Naive B cell (primary cell): ENCODE results near the gene ITIH2. TPM values are rescaled to one million over a fixed set of nuclear protein-coding genes. Genes with fewer than 3 reads are reported as not detected.
"Not testable (repeated sequence)": the region's sequence is repeated elsewhere in the genome, so short reads cannot be mapped to it uniquely, and the experiment has no call there.

ENCODE experiments used
- ATAC-seq, 2 donors: fragments of 150-1000 bp; cut with Tn5 transposase; 2 replicates each; pipeline ENCODE4 v1.10.0; 2021; ENCODE audit warnings: low read depth in 2 of 2, mild to moderate bottlenecking in 2 of 2, moderate library complexity in 2 of 2
- DNase-seq: peaks from one replicate; pipeline ENCODE4 v3.0.0; 2022
- H3K27ac Mint-ChIP-seq, 6 donors: one replicate each; pipeline ENCODE4 v1.8.0; 2020 to 2022; ENCODE audit warnings: mild to moderate bottlenecking in 6 of 6, mixed read lengths in 6 of 6, moderate library complexity in 5 of 6, inconsistent platforms in 2 of 6
- H3K27me3 Mint-ChIP-seq, 3 donors: one replicate each; pipeline ENCODE4 v1.8.0; 2021 to 2022; ENCODE audit warnings: mixed read lengths in 3 of 3, mild to moderate bottlenecking in 1 of 3
- H3K36me3 Mint-ChIP-seq, 2 donors: one replicate each; pipeline ENCODE4 v1.8.0; 2020 to 2022; ENCODE audit warnings: mixed read lengths in 2 of 2, inconsistent platforms in 1 of 2, mild to moderate bottlenecking in 1 of 2
- H3K4me1 Mint-ChIP-seq, 3 donors: one replicate each; pipeline ENCODE4 v1.8.0; 2020 to 2022; ENCODE audit warnings: mixed read lengths in 3 of 3, inconsistent platforms in 1 of 3, mild to moderate bottlenecking in 1 of 3, moderate library complexity in 1 of 3
- H3K4me3 Mint-ChIP-seq, 8 donors: one replicate each; pipeline ENCODE4 v1.8.0; 2020 to 2022; ENCODE audit warnings: mild to moderate bottlenecking in 8 of 8, mixed read lengths in 8 of 8, moderate library complexity in 8 of 8, inconsistent platforms in 2 of 8
- H3K9me3 Mint-ChIP-seq, 7 donors: one replicate each; pipeline ENCODE4 v1.8.0; 2020 to 2022; ENCODE audit warnings: mixed read lengths in 7 of 7, mild to moderate bottlenecking in 5 of 7, inconsistent platforms in 2 of 7, moderate library complexity in 1 of 7
- polyA plus RNA-seq, 6 donors: library from polyadenylated mRNA; unstranded; fragments of 300-500 nt; fragmentation: Illumina TruSeq; gene quantifications; one replicate each; pipeline ENCODE4 v1.2.3, GENCODE V29; 2021; ENCODE audit warnings: low read depth in 6 of 6

Gene ITIH2
- not detected for polyA plus RNA-seq

GRCh38 chr10:7703140-7703539, at the start of gene ITIH2:
ITIH2 (plus strand) TSS chr10:7703316; CDS start chr10:7703435, 119 bp downstream.
- Mint-ChIP-seq H3K27ac (no peak within 1 kb of the TSS), H3K4me3 (no peak within 1 kb of the TSS), H3K27me3 (peaks cover 46 to 69% (median 52%) of the 10 kb centered on the region in 3 donors), H3K9me3 (no peaks in the 10 kb centered on the region), H3K36me3 (no peaks in the 10 kb centered on the region), H3K4me1 (no peaks in the 10 kb centered on the region)
- ATAC-seq (no peak), DNase-seq (no peak)

GRCh38 chr10:7657079-7657478, 46.0 kb upstream of the ITIH2 start:
- ATAC-seq, H3K27ac Mint-ChIP-seq, H3K36me3 Mint-ChIP-seq, H3K9me3 Mint-ChIP-seq, H3K4me3 Mint-ChIP-seq, H3K4me1 Mint-ChIP-seq, DNase-seq: not testable (repeated sequence)
- H3K27me3 Mint-ChIP-seq: peaks cover 43 to 47% (median 43%) of the 10 kb centered on the region in 3 donors

- Mint-ChIP-seq H3K27ac (no peak overlapping the region), H3K9me3 (peaks cover 0 to 1% (median 0%) of the 10 kb centered on the region in 7 donors), H3K36me3 (no peaks in the 10 kb centered on the region), H3K4me3 (no peak overlapping the region), H3K4me1 (no peaks in the 10 kb centered on the region), H3K27me3 (peaks cover 43 to 50% (median 43%) of the 10 kb centered on the region in 3 donors)
- no peak for ATAC-seq
- no peak for DNase-seq
These were observed 45.6 kb upstream of the ITIH2 start for GRCh38 chr10:7657552-7657951.

GRCh38 chr10:7659560-7659959, 43.6 kb upstream of the ITIH2 start:
- no peaks in the 10 kb centered on the region for H3K4me1 Mint-ChIP-seq
- DNase-seq (no peak), ATAC-seq (no peak)
- H3K27ac Mint-ChIP-seq: no peak overlapping the region
- peaks cover 0 to 2% (median 0%) of the 10 kb centered on the region in 7 donors for H3K9me3 Mint-ChIP-seq
- no peaks in the 10 kb centered on the region for H3K36me3 Mint-ChIP-seq
- no peak overlapping the region for H3K4me3 Mint-ChIP-seq
- peaks cover 51 to 54% (median 52%) of the 10 kb centered on the region in 3 donors for H3K27me3 Mint-ChIP-seq

- H3K4me1 Mint-ChIP-seq: peaks cover 12 to 14% (median 13%) of the 10 kb centered on the region in 3 donors
- no peak for ATAC-seq
- H3K27me3 Mint-ChIP-seq: peaks cover 56 to 70% (median 65%) of the 10 kb centered on the region in 3 donors
- H3K4me3 Mint-ChIP-seq: no peak overlapping the region
- peaks cover 0 to under 1% of the 10 kb centered on the region in 2 donors for H3K36me3 Mint-ChIP-seq
- no peak overlapping the region for H3K27ac Mint-ChIP-seq
- peaks cover 0 to 4% (median 0%) of the 10 kb centered on the region in 7 donors for H3K9me3 Mint-ChIP-seq
- no peak for DNase-seq
These were observed 40.6 kb upstream of the ITIH2 start for GRCh38 chr10:7662522-7662921.

- Mint-ChIP-seq H3K36me3 (peaks cover 0 to 7% of the 10 kb centered on the region in 2 donors), H3K4me3 (peak overlapping the region in 1 of 8 donors; percentile 80), H3K27ac (no peak overlapping the region), H3K9me3 (peaks cover 0 to 4% (median 0%) of the 10 kb centered on the region in 7 donors), H3K27me3 (peaks cover 62 to 73% (median 62%) of the 10 kb centered on the region in 3 donors), H3K4me1 (peaks cover 18 to 20% (median 18%) of the 10 kb centered on the region in 3 donors)
- no peak for DNase-seq
- no peak for ATAC-seq
These were observed 38.4 kb upstream of the ITIH2 start for GRCh38 chr10:7664707-7665106.

GRCh38 chr10:7665767-7666166, 37.3 kb upstream of the ITIH2 start:
- H3K9me3 Mint-ChIP-seq: peaks cover 0 to 4% (median 0%) of the 10 kb centered on the region in 7 donors
- peaks cover 18 to 20% (median 18%) of the 10 kb centered on the region in 3 donors for H3K4me1 Mint-ChIP-seq
- H3K27me3 Mint-ChIP-seq: peaks cover 60 to 73% (median 62%) of the 10 kb centered on the region in 3 donors
- no peak overlapping the region for H3K27ac Mint-ChIP-seq
- no peak for ATAC-seq
- H3K36me3 Mint-ChIP-seq: peaks cover 2 to 11% of the 10 kb centered on the region in 2 donors
- peak overlapping the region; percentile 67 to 89 (median 80) for H3K4me3 Mint-ChIP-seq
- no peak for DNase-seq

GRCh38 chr10:7666253-7667023, 36.7 kb upstream of the ITIH2 start, which contains the start of gene ITIH5:
ITIH5 (minus strand) TSS chr10:7666966; CDS start chr10:7666892, 74 bp downstream.
- Mint-ChIP-seq H3K4me3 (peak within 1 kb of the TSS; percentile 78 to 89 (median 83)), H3K27ac (peak within 1 kb of the TSS in 1 of 6 donors; percentile 15), H3K4me1 (peaks cover 18 to 20% (median 18%) of the 10 kb centered on the region in 3 donors), H3K27me3 (peaks cover 56 to 75% (median 64%) of the 10 kb centered on the region in 3 donors), H3K36me3 (peaks cover 4 to 15% of the 10 kb centered on the region in 2 donors), H3K9me3 (peaks cover 0 to 4% (median 0%) of the 10 kb centered on the region in 7 donors)
- DNase-seq (no peak), ATAC-seq (peak in 1 of 2 donors; percentile 39)

- H3K27me3 Mint-ChIP-seq: peaks cover 55 to 78% (median 69%) of the 10 kb centered on the region in 3 donors
- H3K4me3 Mint-ChIP-seq: peak overlapping the region; percentile 56 to 86 (median 82)
- H3K4me1 Mint-ChIP-seq: peaks cover 18 to 20% (median 18%) of the 10 kb centered on the region in 3 donors
- H3K27ac Mint-ChIP-seq: peak overlapping the region in 1 of 6 donors; percentile 15
- ATAC-seq (peak; percentile 18 to 56), DNase-seq (no peak)
- H3K9me3 Mint-ChIP-seq: peaks cover 0 to 3% (median 0%) of the 10 kb centered on the region in 7 donors
- H3K36me3 Mint-ChIP-seq: peaks cover 4 to 15% of the 10 kb centered on the region in 2 donors
These were observed 35.6 kb upstream of the ITIH2 start for GRCh38 chr10:7667262-7668141.

- Mint-ChIP-seq H3K27me3 (peaks cover 67 to 76% (median 75%) of the 10 kb centered on the region in 3 donors), H3K36me3 (peaks cover 4 to 15% of the 10 kb centered on the region in 2 donors), H3K4me1 (peaks cover 18 to 22% (median 18%) of the 10 kb centered on the region in 3 donors), H3K4me3 (no peak overlapping the region), H3K27ac (no peak overlapping the region), H3K9me3 (peaks cover 0 to 2% (median 0%) of the 10 kb centered on the region in 7 donors)
- no peak for DNase-seq
- ATAC-seq: no peak
These were observed 33.0 kb upstream of the ITIH2 start for GRCh38 chr10:7670157-7670556.

GRCh38 chr10:7672341-7673134, 30.6 kb upstream of the ITIH2 start:
- peaks cover 5 to 10% (median 5%) of the 10 kb centered on the region in 3 donors for H3K4me1 Mint-ChIP-seq
- H3K27me3 Mint-ChIP-seq: peaks cover 66 to 82% (median 77%) of the 10 kb centered on the region in 3 donors
- no peak overlapping the region for H3K4me3 Mint-ChIP-seq
- H3K27ac Mint-ChIP-seq: no peak overlapping the region
- H3K36me3 Mint-ChIP-seq: peaks cover 4 to 14% of the 10 kb centered on the region in 2 donors
- H3K9me3 Mint-ChIP-seq: no peaks in the 10 kb centered on the region
- DNase-seq (no peak), ATAC-seq (no peak)

GRCh38 chr10:7679256-7679655, 23.9 kb upstream of the ITIH2 start:
- DNase-seq (no peak), ATAC-seq (no peak)
- Mint-ChIP-seq H3K36me3 (peaks cover 0 to 10% of the 10 kb centered on the region in 2 donors), H3K4me3 (no peak overlapping the region), H3K27ac (no peak overlapping the region), H3K4me1 (no peaks in the 10 kb centered on the region), H3K9me3 (peaks cover 5 to 19% (median 12%) of the 10 kb centered on the region in 7 donors), H3K27me3 (peaks cover 30 to 66% (median 54%) of the 10 kb centered on the region in 3 donors)
